ENCODE data around the gene PCDHGB7.
A peak's percentile ranks its signal among the peaks of the same experiment; 100 is the strongest.
"Not testable (repeated sequence)": the region's sequence is repeated elsewhere in the genome, so short reads cannot be mapped to it uniquely, and the experiment has no call there.

PCDHGB7 gene
- total RNA-seq = 0.05 to 0.09 reads per million in 2 donors

DNA sequence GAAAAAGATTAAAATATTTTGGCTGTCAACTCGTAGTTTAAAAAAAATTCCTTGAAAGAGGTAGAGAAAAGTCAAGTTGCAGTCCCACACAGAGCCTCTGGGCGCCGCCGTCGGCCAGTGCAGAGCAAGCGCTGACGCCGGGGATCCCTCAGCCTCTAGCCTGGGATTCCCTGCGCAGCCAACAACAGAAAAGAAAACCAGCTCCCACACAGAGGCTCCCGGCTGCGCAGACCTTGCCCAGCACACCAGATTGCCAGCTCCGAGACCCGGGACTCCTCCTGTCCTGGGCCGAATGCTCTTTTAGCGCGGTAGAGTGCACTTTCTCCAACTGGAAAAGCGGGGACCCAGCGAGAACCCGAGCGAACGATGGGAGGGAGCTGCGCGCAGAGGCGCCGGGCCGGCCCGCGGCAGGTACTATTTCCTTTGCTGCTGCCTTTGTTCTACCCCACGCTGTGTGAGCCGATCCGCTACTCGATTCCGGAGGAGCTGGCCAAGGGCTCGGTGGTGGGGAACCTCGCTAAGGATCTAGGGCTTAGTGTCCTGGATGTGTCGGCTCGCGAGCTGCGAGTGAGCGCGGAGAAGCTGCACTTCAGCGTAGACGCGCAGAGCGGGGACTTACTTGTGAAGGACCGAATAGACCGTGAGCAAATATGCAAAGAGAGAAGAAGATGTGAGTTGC, at the start of gene PCDHGB7:
Gene PCDHGB7 (plus strand): TSS at position 184 of the 679 bp plus-strand sequence. CDS start 183 bp downstream, at position 367.
- DNase-seq = peak; percentile 17

DNA sequence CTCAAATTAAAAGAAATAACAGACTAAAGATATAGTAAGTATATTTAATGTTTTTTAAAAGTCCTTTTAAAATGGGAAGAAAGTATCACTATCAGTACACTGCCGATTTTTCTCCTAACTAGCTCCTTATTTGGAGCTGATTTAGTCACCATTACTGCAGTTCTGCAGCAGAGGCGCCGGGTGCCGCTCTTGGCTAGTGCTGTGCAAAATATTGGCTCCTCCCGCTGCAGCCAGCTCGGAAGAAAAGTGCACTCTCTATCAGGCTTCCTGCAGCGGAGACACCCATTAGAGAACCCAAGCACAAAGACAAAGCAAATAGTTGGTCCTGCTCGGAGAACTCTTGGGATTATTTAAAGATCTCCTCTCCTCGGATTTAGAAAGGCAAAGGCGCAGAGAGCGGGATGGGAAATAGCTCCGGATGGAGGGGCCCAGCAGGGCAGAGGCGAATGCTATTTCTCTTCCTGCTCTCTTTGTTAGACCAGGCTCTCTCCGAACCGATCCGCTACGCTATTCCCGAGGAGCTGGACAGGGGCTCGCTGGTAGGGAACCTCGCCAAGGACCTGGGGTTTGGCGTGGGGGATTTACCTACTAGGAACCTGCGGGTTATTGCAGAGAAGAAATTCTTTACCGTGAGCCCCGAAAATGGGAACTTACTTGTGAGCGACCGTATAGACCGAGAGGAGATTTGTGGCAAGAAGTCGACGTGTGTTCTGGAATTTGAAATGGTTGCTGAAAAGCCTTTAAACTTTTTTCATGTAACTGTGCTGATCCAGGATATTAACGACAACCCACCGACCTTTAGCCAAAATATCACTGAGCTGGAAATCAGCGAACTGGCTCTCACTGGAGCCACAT, 47.3 kb upstream of the PCDHGB7 start, which contains the start of gene PCDHGB3:
Gene PCDHGB3 (plus strand): TSS at position 249 of the 855 bp plus-strand sequence. CDS start 153 bp downstream, at position 402.
- no peak for DNase-seq

DNA sequence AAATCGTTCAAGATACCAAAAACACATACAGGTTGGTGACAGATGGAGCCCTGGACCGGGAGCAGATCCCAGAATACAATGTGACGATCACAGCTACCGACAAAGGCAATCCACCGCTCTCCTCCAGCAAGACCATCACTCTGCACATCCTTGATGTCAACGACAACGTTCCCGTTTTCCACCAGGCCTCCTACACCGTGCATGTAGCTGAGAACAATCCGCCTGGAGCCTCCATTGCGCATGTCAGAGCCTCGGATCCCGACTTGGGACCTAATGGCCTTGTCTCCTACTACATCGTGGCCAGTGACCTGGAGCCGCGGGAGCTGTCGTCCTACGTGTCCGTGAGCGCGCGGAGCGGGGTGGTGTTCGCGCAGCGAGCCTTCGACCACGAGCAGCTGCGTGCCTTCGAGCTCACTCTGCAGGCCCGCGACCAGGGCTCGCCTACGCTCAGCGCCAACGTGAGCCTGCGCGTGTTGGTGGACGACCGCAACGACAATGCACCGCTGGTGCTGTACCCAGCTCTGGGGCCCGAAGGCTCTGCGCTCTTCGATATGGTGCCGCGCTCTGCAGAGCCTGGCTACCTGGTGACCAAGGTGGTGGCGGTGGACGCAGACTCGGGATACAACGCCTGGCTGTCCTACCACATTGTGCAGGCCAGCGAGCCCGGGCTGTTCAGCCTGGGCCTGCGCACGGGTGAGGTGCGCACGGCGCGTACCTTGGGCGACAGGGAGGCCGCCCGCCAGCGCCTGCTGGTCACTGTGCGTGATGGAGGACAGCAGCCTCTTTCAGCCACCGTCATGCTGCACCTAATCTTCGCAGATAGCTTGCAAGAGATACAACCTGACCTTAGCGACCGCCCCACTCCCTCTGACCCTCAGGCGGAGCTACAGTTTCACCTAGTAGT, 45.7 kb upstream of the PCDHGB7 start:
- DNase-seq = no peak

DNA sequence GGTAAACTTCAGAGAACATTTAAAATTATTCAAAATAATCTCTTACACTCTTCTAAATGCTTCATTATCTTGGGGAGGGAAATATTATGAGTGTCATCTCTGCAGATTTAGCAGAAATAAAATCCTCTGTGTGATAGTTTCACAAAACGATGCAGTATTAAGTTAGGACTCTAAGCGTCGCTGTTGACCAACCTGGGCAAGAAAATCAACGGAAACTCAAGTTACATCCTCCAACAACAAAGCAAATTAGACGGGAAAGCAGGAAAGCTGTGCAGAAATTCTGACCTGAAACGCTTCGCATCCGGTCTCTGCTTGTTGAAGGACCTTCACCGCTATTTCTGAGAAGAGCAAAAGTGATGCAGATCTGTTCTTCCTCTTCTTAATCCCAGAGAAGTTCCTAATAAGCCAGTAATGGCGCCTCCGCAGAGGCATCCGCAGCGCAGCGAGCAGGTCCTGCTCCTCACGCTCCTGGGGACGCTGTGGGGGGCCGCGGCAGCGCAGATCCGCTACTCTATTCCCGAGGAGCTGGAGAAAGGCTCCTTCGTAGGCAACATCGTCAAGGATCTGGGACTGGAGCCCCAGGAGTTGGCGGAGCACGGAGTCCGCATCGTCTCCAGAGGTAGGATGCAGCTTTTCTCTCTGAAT, 43.7 kb upstream of the PCDHGB7 start, which contains the start of gene PCDHGA6:
Gene PCDHGA6 (plus strand): TSS at position 219 of the 645 bp plus-strand sequence. CDS start 193 bp downstream, at position 412.
- no peak for DNase-seq

DNA sequence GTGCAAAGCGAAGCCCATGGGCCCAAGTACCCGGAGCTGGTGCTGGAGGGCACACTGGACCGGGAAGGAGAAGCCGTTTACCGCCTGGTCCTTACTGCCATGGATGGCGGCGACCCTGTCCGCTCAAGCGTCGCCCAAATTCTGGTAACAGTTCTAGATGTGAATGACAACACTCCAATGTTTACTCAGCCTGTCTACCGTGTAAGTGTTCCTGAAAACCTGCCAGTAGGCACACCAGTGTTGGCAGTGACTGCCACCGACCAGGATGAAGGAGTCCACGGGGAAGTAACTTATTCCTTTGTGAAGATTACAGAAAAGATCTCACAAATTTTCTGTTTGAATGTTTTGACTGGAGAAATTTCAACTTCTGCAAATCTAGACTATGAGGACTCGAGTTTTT, 42.9 kb upstream of the PCDHGB7 start:
- no peak for DNase-seq

DNA sequence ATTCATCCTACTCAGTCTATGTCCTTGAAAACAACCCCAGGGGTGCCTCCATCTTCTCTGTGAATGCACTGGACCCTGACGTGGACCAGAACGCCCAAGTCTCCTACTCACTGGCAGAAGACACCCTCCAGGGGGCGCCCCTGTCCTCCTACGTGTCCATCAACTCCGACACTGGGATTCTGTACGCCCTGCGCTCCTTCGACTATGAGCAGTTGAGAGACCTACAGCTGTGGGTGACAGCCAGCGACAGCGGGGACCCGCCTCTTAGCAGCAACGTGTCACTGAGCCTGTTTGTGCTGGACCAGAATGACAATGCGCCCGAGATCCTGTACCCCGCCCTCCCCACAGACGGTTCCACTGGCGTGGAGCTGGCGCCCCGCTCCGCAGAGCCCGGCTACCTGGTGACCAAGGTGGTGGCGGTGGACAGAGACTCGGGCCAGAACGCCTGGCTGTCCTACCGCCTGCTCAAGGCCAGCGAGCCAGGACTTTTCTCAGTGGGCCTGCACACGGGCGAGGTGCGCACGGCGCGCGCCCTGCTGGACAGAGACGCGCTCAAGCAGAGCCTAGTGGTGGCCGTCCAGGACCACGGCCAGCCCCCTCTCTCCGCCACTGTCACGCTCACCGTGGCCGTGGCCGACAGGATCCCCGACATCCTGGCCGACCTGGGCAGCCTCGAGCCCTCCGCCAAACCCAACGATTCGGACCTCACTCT, 41.9 kb upstream of the PCDHGB7 start:
- DNase-seq = not testable (repeated sequence)

DNA sequence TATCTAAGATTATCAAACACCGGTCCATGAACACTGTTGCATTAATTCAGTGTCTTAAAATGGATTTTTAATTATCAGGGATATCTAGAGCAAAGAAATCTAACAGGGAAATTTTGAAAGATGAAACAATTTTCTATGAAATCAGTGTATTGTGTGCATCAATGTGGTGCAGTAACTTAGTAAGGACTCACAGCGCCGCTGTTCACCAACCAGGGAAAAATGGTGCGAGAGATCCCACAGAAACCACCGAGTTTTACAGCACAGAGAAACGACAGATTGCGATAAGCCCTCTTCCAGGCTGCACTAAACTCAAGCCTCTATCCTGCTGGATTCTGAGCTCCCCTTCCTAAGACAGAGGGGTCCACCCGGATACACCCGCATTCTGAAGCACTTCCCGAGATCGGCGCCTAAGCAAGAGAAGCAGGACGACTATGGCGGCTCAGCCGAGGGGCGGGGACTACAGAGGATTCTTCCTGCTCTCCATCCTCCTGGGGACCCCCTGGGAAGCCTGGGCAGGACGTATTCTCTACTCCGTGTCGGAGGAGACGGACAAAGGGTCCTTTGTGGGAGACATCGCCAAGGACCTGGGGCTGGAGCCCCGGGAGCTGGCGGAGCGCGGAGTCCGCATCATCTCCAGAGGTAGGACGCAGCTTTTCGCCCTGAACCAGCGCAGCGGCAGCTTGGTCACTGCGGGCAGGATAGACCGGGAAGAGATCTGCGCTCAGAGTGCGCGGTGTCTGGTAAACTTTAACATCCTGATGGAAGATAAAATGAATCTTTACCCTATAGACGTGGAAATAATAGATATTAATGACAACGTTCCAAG, 34.8 kb upstream of the PCDHGB7 start, which contains the start of gene PCDHGA7:
Gene PCDHGA7 (plus strand): TSS at position 274 of the 826 bp plus-strand sequence. CDS start 158 bp downstream, at position 432.
- no peak for DNase-seq

DNA sequence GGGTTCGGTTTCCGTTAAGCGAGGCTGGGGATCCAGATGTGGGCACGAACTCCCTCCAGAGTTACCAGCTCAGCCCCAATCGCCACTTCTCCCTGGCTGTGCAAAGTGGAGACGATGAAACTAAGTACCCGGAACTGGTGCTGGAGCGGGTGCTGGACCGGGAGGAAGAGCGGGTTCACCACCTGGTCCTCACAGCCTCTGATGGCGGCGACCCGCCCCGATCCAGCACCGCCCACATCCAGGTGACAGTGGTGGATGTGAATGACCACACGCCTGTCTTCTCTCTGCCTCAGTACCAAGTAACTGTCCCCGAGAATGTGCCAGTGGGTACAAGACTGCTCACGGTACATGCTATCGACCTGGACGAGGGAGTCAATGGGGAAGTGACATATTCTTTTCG, 34.1 kb upstream of the PCDHGB7 start:
- no peak for DNase-seq

DNA sequence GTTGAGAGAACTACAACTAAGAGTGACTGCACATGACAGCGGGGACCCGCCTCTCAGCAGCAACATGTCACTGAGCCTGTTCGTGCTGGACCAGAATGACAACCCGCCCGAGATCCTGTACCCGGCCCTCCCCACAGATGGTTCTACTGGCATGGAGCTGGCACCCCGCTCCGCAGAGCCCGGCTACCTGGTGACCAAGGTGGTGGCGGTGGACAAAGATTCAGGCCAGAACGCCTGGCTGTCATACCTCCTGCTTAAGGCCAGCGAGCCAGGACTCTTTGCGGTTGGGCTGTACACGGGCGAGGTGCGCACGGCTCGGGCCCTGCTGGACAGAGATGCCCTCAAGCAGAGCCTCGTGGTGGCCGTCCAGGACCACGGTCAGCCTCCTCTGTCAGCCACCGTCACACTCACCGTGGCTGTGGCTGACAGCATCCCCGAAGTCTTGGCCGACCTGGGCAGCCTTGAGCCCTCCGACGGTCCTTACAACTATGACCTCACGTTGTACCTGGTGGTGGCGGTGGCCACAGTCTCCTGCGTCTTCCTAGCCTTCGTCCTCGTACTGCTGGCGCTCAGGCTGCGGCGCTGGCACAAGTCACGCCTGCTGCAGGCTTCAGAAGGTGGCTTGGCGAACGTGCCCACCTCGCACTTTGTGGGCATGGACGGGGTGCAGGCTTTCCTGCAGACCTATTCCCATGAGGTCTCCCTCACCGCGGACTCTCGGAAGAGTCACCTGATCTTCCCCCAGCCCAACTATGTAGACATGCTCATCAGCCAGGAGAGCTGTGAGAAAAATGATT, 32.8 kb upstream of the PCDHGB7 start:
- no peak for DNase-seq

DNA sequence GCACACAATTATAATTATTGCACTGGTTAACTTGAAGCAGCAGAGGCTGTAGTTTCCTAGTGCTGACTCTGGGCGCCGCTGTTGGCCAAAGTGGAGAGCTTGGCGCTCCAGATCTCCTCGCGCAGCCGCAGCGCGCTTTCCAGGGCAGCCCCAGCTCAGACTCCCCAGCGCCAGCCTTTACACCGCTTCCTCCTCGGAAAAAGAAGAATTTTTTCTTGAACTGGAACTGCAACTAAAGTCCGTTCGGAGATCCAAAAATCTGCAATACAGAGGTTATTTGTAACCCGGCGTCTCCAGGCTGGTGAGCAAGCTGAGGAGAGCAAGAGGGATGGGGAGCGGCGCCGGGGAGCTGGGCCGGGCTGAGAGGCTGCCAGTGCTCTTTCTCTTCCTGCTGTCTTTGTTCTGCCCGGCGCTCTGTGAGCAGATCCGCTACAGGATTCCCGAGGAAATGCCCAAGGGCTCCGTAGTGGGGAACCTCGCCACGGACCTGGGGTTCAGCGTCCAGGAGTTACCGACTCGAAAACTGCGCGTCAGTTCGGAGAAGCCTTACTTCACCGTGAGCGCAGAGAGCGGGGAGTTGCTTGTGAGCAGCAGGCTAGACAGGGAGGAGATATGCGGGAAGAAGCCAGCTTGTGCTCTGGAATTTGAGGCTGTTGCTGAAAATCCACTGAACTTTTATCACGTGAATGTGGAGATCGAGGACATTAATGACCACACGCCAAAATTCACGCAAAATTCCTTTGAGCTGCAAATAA, 29.7 kb upstream of the PCDHGB7 start, which contains the start of gene PCDHGB4:
Gene PCDHGB4 (plus strand): TSS at position 142 of the 755 bp plus-strand sequence. CDS start 187 bp downstream, at position 329.
- not testable (repeated sequence) for DNase-seq

DNA sequence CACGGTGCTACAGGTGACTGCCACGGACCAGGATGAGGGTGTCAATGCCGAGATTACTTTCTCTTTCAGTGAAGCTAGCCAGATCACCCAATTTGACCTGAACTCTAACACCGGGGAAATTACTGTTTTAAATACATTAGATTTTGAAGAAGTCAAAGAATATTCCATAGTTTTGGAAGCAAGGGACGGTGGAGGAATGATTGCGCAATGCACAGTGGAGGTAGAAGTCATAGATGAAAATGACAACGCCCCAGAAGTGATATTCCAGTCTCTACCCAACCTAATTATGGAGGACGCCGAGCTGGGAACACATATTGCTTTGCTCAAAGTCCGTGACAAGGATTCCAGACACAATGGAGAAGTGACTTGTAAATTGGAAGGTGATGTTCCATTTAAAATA, 28.8 kb upstream of the PCDHGB7 start:
- DNase-seq = no peak

DNA sequence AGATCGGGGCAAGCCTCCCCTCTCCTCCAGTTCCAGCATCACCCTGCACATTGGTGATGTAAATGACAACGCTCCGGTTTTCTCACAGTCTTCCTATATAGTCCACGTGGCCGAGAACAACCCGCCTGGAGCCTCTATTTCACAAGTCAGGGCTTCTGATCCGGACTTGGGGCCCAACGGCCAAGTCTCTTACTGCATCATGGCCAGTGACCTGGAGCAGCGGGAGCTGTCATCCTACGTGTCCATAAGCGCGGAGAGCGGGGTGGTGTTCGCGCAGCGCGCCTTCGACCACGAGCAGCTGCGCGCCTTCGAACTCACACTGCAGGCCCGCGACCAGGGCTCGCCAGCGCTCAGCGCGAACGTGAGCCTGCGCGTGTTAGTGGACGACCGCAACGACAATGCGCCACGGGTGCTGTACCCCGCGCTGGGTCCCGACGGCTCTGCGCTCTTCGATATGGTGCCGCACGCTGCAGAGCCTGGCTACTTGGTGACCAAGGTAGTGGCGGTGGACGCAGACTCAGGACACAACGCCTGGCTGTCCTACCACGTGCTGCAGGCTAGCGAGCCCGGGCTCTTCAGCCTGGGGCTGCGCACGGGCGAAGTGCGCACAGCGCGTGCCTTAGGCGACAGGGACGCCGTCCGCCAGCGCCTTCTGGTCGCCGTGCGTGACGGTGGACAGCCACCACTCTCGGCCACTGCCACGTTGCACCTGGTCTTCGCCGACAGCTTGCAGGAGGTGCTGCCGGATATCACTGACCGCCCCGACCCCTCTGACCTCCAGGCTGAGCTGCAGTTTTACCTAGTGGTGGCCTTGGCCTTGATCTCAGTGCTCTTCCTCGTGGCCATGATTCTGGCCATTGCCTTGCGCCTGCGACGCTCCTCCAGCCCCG, 28.1 kb upstream of the PCDHGB7 start:
- DNase-seq = no peak

DNA sequence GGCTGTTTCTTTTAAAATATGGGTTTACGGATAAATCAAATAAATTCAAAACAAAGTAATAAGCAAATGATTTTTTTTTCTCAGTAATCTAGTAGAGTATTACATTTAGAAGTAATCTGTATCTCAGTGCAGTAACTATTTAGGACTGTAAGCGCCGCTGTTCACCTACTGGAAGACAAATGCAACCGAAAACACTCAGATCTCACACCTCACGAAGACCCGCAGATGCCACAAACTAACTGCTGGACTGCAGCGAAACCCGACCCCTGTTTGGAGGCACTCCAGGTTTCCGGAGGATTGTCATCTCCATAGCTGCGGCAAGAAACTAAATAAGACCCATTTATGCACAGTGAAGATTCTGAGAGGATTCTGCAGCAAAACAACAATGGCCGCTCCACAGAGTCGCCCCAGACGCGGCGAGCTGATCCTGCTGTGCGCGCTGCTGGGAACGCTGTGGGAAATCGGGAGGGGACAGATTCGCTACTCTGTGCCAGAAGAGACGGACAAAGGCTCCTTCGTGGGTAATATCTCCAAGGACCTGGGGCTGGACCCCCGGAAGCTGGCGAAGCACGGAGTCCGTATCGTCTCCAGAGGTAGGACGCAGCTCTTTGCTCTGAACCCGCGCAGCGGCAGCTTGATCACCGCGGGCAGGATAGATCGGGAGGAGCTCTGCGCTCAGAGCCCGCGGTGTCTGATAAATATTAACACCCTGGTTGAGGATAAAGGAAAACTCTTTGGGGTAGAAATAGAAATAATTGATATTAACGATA, 24.9 kb upstream of the PCDHGB7 start, which contains the start of gene PCDHGA8:
Gene PCDHGA8 (plus strand): TSS at position 205 of the 770 bp plus-strand sequence. CDS start 181 bp downstream, at position 386.
- DNase-seq = no peak

DNA sequence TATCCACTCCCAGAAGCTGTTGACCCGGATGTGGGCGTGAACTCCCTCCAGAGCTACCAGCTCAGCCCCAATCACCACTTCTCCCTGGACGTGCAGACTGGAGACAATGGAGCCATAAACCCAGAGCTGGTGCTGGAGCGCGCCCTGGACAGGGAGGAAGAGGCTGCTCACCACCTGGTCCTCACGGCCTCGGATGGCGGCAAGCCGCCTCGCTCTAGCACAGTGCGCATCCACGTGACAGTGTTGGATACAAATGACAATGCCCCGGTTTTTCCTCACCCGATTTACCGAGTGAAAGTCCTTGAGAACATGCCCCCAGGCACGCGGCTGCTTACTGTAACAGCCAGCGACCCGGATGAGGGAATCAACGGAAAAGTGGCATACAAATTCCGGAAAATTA, 24.2 kb upstream of the PCDHGB7 start:
- no peak for DNase-seq

DNA sequence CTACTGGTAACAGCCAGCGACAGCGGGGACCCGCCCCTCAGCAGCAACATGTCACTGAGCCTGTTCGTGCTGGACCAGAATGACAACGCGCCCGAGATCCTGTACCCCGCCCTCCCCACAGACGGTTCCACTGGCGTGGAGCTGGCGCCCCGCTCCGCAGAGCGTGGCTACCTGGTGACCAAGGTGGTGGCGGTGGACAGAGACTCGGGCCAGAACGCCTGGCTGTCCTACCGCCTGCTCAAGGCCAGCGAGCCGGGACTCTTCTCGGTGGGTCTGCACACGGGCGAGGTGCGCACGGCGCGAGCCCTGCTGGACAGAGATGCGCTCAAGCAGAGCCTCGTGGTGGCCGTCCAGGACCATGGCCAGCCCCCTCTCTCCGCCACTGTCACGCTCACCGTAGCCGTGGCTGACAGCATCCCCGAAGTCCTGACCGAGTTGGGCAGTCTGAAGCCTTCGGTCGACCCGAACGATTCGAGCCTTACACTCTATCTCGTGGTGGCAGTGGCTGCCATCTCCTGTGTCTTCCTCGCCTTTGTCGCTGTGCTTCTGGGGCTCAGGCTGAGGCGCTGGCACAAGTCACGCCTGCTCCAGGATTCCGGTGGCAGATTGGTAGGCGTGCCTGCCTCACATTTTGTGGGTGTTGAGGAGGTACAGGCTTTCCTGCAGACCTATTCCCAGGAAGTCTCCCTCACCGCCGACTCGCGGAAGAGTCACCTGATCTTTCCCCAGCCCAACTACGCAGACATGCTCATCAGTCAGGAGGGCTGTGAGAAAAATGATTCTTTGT, 22.9 kb upstream of the PCDHGB7 start:
- not testable (repeated sequence) for DNase-seq

All from activated gamma-delta T cell (primary cell).